ENCODE results near the gene DDRGK1.
A peak's percentile ranks its signal among the peaks of the same experiment; 100 is the strongest.
"Not testable (repeated sequence)": the region's sequence is repeated elsewhere in the genome, so short reads cannot be mapped to it uniquely, and the experiment has no call there.

DDRGK1 gene

GRCh38 chr20:3156811-3157619 is 47.5 kb downstream of the DDRGK1 start:
- H3K4me1 ChIP-seq (ENCODE audit: insufficient read depth, low read length), result peaks cover 38% of the 10 kb centered on the region

GRCh38 chr20:3152057-3152644 is 52.3 kb downstream of the DDRGK1 start:
- not testable (repeated sequence) for H3K27ac ChIP-seq (ENCODE audit: low read depth, low read length); H3K9ac ChIP-seq (ENCODE audit: low read length); H3K9me3 ChIP-seq (ENCODE audit: low read length); H3K27me3 ChIP-seq (ENCODE audit: control insufficient read depth in 1 of 2, insufficient read depth in 2 of 2, low read length in 2 of 2); H3K4me3 ChIP-seq (ENCODE audit: low read depth in 1 of 2, low read length in 2 of 2)
- H3K36me3 ChIP-seq (ENCODE audit: insufficient read depth, low read length), result peaks cover 21% of the 10 kb centered on the region
- peaks cover 22% of the 10 kb centered on the region for H3K4me1 ChIP-seq (ENCODE audit: insufficient read depth, low read length)

More at GRCh38 chr20:3156811-3157619, 47.5 kb downstream of the DDRGK1 start:
- no peak overlapping the region for H3K27ac ChIP-seq (ENCODE audit: low read depth, low read length)
- no peaks in the 10 kb centered on the region for H3K36me3 ChIP-seq (ENCODE audit: insufficient read depth, low read length)
- H3K9me3 ChIP-seq (ENCODE audit: low read length), result no peaks in the 10 kb centered on the region
- H3K4me3 ChIP-seq (ENCODE audit: low read depth in 1 of 2, low read length in 2 of 2), result no peak overlapping the region
- no peaks in the 10 kb centered on the region for H3K27me3 ChIP-seq (ENCODE audit: control insufficient read depth in 1 of 2, insufficient read depth in 2 of 2, low read length in 2 of 2)
- H3K9ac ChIP-seq (ENCODE audit: low read length), result peak overlapping the region; percentile 23

- Histone ChIP-seq H3K27ac (ENCODE audit: low read depth, low read length) (no peak overlapping the region), H3K4me1 (ENCODE audit: insufficient read depth, low read length) (peaks cover 13% of the 10 kb centered on the region), H3K9me3 (ENCODE audit: low read length) (no peaks in the 10 kb centered on the region), H3K27me3 (ENCODE audit: control insufficient read depth in 1 of 2, insufficient read depth in 2 of 2, low read length in 2 of 2) (no peaks in the 10 kb centered on the region), H3K36me3 (ENCODE audit: insufficient read depth, low read length) (peaks cover 29% of the 10 kb centered on the region), H3K9ac (ENCODE audit: low read length) (no peak overlapping the region), H3K4me3 (ENCODE audit: low read depth in 1 of 2, low read length in 2 of 2) (no peak overlapping the region)
These were observed 53.6 kb downstream of the DDRGK1 start for GRCh38 chr20:3150908-3151307.

- Histone ChIP-seq H3K9ac (ENCODE audit: low read length) (no peak overlapping the region), H3K27ac (ENCODE audit: low read depth, low read length) (no peak overlapping the region), H3K4me1 (ENCODE audit: insufficient read depth, low read length) (no peaks in the 10 kb centered on the region), H3K27me3 (ENCODE audit: control insufficient read depth in 1 of 2, insufficient read depth in 2 of 2, low read length in 2 of 2) (no peaks in the 10 kb centered on the region), H3K9me3 (ENCODE audit: low read length) (no peaks in the 10 kb centered on the region), H3K36me3 (ENCODE audit: insufficient read depth, low read length) (peaks cover 29% of the 10 kb centered on the region), H3K4me3 (ENCODE audit: low read depth in 1 of 2, low read length in 2 of 2) (no peak overlapping the region)
These were observed 57.6 kb downstream of the DDRGK1 start for GRCh38 chr20:3146732-3147341.

GRCh38 chr20:3141757-3142156 is 62.7 kb downstream of the DDRGK1 start:
- Histone ChIP-seq H3K27ac (ENCODE audit: low read depth, low read length) (no peak overlapping the region), H3K36me3 (ENCODE audit: insufficient read depth, low read length) (peaks cover 3% of the 10 kb centered on the region), H3K4me3 (ENCODE audit: low read depth in 1 of 2, low read length in 2 of 2) (no peak overlapping the region), H3K9me3 (ENCODE audit: low read length) (no peaks in the 10 kb centered on the region), H3K9ac (ENCODE audit: low read length) (no peak overlapping the region), H3K4me1 (ENCODE audit: insufficient read depth, low read length) (no peaks in the 10 kb centered on the region), H3K27me3 (ENCODE audit: control insufficient read depth in 1 of 2, insufficient read depth in 2 of 2, low read length in 2 of 2) (no peaks in the 10 kb centered on the region)

Data from muscle layer of colon (tissue), 2 donors.